ENCODE results near the gene SLC35G1.

The SLC35G1 gene, protein sequence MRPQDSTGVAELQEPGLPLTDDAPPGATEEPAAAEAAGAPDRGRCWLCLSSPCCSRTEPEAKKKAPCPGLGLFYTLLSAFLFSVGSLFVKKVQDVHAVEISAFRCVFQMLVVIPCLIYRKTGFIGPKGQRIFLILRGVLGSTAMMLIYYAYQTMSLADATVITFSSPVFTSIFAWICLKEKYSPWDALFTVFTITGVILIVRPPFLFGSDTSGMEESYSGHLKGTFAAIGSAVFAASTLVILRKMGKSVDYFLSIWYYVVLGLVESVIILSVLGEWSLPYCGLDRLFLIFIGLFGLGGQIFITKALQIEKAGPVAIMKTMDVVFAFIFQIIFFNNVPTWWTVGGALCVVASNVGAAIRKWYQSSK

DNA sequence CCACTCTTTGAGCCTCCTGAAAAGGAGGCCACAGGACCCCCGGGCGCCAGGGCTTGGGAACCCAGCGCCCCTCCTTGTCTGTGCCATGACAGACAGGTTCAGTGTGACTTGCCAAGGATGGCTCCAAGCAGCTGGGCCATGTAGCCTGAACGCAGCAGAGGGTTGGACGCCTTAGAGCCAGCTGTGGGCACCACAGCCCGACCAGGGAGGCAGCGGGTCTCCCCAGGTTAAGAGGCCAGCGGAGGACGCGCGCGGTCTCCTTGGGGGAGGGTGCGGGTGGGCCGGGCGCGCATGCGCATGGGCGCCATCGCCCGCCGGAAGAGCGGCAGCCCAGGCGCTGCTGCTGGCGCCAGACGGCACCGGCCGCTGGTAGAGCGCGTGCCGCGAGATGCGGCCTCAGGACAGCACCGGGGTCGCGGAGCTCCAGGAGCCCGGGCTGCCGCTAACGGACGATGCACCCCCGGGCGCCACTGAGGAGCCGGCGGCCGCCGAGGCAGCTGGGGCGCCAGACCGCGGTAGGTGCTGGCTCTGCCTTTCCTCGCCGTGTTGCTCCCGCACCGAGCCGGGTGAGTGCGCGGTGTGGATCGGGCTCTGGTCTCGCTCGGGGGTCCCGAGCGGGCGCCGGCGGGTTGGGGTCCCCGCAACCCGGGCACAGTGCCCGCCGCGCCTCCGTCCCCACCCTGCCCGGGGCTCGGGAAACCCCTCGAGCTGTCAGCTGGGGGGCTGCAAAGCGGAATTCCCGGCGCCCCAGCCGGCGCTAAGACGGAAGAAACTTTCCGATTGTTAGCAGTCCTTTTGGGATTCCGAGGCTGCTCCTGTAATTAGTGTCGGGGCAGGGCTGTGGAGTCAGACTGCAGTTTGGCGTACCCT is at the start of gene SLC35G1:
Gene SLC35G1, plus strand, starts transcription at position 333 of the 870 bp plus-strand sequence. Its CDS starts 56 bp downstream, at position 389.
- peak in 13 of 14 donors; percentile 14 to 83 (median 50) for DNase-seq

DNA sequence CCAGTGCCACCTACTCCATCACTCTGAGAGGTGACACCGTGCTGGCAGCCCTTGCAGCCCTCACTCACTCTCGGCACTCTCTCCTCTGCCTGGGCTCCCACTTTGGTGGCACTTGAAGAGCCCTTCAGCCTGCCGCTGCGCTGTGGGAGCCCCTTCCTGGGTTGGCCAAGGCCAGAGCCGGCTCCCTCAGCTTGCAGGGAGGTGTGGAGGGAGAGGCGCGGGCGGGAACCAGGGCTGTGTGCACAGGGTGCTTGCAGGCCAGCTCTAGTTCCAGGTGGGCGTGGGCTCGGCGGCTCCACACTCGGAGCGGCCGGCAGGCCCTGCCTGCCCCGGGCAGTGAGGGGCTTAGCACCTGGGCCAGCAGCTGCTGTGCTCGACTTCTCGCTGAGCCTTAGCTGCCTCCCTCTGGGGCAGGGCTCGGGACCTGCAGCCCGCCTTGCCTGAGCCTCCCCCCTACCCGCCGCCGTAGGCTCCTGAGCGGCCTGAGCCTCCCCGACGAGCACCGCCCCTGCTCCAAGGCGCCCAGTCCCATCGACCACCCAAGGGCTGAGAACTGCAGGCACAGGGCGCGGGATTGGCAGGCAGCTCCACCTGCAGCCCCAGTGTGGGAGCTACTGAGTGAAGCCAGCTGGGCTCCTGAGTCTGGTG is 48.7 kb upstream of the SLC35G1 start:
- no peak for DNase-seq

DNA sequence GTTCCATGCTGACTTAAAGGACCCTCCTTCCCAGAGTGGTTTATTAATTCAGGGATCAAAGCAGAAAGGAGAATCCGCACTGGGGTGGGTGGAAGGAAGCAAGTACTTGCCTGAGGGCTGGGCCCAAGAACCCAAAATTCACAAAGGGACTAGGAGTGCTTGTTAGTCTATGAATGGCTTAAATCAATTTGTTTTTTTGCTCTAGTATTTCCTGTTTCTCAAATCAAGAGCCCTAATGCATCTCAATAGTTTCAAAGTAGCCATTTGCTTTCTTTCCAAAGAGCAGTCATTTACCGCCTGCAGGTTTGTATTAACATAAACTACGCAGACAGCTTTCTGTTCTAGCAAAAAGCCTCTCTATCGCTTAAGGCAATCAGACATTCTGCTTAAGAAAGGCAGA is 44.2 kb upstream of the SLC35G1 start:
- no peak for DNase-seq

DNA sequence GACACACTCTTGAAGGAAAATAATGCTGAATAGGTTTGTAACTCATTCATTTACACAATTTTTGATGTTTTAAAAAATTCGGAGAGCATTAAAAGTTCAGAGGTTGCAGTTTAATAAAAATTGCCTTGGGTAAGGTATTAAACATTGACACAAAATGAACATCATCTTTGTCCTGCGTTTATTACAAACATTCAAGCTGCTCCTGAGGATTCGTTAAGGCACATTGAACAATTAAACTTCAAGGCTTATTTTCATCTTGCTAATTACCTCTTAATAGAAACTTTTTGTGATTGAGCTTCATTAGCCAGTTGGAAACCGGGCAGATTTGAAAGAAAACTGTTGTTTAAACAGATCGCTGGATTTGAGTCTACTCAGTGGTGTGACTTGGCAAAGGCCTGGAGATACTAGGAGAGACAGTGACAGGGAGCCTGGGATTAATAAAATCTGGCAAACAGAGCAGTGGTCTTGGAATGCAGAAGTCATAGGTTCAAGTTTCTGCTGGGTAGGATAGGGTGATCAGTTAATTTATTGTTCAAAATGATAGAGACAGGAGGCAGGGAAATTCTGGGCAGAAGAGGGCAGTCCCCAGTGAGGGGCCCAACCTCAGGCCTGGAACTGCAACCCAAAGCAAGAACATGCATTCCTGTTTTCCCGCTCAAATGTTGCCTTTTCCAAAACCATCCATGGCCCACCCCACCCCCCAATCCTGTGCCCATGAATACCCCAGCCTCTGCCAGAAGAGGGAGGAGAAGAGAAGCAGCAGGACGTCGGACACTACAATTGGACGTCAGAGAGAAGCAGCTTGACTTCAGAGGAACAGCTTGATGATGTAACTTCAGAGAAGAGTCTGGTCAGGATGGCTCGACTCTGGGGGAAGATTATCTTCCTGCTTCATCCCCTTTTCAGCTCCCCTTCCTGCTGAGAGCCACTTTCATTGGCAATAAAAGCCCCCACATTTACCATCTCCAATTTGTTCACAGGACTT is 43.5 kb upstream of the SLC35G1 start:
- no peak for DNase-seq

DNA sequence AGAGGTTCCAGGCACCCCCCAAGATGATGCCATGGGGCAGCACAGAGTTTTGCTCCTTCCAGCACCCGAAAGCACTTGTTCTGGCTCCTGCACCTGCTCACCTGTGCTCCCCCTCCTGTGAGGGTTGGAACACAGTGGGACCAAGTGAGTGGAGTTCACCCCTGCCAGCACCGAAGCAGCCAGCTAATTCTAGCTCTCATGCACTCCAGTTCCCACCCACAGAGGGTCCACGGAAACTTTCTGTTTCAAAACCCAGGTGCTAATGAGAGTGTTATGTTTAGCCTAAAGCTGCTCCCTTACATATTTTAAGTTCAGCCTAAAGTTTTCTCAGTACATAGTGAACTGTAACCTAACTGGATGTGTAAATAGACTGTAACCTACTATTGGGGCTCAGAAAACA is 42.6 kb upstream of the SLC35G1 start:
- DNase-seq, result no peak

DNA sequence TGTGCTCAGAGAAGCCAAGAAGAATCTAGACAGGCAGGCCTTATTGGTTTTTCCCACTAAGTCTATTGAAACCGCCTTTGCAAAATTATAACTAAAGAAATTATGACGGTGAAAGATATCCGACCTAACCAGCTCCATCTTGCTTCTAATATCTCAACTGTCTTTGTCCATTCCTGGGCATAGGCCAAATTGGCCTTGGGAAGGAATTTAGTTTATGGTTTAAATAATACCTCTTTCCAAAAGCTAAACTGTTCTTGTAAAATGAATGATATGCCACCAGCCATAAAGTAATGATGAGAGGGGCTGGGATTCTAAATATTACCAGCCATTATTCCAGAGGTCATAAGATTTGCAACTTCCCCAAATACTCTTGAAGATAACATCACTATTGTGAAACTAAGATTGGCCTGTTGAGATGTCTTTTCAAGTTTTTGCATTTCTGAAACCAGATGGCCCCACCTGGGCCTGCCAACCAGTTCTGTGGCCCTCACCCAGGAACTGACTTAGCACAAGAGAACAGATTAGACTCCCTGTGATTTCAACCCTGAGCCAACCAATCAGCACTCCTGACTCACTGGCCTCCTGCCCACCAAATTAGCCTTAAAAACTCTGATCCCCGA is 41.2 kb upstream of the SLC35G1 start:
- DNase-seq, result no peak

DNA sequence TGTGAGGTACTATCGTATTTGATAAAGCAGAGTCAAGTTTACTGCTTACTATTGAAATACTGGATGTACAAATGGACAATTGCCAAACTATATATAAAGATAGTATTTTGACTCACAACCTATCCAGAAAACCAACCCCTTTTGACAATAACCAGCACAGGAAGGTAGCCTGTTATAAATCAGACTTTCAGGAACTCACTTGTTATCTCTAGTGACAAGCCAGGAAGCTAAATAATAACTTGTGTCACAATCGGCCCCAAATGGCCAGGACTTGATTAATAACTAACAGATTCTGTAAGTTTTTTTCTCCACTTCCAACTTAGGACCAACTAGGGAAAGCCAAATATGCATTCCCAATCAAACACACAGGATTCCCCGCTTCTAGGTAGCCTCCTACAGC is 38.8 kb upstream of the SLC35G1 start:
- no peak for DNase-seq

DNA sequence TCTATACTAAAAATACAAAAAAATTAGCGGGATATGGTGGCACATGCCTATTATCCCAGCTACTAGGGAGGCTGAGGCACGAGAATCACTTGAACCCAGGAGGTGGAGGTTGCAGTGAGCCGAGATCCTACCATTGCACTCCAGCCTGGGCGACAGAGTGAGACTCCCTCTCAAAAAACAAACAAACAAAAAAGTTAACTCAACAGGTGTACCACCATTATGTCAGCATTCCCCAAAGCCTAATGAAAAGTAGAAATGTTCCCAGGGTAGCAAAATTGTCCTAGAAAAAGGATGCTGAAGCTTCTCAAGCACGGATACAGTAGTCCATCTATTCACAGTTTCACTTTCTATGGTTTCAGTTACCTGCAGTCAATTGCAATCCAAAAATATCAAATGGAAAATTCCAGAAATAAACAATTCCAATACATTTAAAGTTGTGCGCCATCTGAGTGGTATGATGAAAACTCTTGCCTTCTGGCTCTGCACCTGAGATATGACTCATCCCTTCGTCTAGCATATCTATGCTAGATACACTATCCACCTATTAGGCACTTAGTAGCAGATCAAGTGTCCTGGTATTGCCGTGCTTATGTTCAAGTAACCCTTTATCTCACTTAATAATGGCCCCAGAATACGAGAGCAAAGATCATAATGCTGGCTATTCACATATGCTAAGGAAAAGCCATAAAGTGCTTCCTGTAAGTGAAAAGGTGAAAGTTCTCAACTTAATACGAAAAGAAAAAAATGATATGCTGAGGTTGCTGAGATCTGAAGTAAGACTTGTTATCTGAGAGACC is 37.2 kb upstream of the SLC35G1 start:
- DNase-seq, result no peak

DNA sequence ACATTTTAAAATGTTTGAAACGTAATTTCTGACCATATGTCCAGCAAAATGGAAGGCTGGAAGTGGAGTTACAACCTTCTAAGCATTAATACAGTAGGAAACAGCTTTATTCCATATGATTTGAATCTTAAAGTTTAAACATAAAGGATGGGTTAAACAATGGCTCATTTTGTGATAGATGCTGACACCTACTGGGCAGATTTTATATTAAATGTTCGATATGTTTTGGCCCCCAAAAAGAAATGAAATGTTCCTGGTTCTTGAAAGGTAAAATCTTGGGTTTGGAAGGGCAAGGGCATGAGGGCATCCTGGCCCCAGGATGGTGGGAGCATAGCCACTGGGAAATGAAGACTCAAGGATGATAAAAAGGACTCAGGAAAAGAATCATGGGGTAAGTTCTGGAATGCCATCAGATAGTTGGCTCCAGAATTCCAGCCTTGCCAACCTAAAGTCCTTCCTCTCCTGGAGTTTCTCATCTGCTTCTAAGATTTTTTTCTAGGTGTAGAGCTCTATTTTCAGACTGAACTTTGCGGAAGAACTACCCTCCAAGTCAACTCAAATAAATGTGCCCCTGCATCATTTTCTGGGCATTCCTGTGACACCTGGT is 34.6 kb upstream of the SLC35G1 start:
- no peak for DNase-seq

DNA sequence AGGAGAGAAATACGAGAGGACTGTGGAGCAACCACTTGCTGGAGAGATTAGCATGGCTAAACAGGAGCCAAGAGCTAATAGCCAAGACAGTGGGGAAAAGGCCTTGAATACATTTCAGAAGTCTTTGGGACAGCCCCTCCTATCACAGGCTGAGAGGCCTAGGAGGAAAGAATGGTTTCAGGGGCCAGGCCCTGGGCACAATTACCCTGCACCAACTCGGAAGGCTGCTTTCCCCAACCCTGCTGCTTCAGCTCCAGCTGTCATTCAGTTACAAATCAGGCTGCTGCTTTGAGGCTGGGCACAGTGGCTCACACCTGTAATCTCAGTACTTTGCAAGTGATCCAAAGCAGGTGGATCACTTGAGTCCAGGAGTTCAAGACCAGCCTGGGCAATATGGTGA is 32.0 kb upstream of the SLC35G1 start:
- DNase-seq, result no peak

DNA sequence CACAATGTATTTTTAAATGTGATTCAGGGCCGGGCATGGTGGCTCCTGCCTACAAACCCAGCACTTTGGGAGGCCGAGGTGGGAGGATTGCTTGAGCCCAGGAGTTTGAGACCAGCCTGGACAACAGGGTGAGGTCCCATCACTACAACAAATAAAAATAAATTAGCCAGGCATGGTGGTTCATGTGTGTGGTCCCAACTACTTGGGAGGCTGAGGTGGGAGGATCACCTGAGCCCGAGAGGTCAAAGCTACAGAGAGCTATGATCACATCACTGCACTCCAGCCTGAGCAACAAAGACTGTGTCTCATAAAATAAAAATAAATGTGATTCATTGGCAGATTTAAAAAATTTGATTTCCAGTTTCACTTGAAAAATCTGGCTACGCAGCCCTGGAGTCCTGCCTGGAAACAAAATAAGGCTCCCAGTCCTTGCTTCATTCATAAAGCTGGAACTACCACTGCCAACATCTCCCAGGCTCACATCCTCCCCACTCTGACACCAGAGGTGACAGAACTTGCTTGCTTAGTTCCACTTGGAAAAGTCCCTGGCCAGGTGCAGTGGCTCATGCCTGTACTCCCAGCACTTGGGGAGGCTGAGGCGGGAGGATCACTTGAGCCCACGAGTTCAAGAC is 27.9 kb upstream of the SLC35G1 start:
- no peak for DNase-seq

DNA sequence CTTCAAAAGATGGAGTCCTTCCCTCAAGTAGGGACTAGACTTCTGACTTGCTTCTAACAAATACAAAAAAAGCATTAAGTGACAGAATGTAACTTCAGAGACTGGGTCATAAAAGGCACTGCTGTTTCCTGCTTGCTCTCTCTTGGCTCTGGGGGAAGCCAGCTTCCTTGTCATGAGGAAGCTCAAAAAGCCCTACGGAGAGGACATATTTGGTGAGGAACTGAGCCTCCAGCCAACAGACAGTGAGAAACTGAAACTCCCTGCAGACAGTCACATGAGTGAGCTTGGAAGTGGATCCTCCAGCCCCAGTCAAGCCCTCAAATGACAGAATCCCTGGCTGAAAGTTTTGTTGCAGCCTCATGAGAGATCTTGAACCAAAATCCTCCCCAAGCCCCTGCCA is 26.3 kb upstream of the SLC35G1 start:
- no peak for DNase-seq

DNA sequence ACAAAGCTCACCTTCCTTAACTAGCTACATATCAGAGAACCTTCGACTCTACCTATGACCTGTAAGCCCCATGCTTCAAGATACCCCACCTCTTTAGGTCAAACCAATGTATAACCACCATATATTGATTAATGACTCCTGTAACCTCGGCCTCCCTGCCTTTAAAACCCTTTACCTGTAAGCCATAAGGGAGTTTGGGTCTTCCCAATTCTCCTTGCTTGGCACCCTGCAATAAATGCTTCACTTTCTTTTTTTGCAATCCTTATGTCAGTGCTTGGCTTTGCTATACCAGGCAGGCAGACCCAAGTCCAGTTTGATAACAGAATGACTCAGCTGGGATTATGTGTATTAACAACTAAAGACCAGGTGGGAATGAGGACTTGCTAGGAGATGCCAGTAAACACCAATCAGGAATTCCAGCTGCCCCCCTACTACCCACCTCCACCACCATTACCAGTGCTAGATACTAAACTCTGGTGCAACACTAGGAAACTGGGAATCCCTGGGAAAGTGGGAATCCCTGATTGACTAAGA is 22.0 kb upstream of the SLC35G1 start:
- no peak for DNase-seq

DNA sequence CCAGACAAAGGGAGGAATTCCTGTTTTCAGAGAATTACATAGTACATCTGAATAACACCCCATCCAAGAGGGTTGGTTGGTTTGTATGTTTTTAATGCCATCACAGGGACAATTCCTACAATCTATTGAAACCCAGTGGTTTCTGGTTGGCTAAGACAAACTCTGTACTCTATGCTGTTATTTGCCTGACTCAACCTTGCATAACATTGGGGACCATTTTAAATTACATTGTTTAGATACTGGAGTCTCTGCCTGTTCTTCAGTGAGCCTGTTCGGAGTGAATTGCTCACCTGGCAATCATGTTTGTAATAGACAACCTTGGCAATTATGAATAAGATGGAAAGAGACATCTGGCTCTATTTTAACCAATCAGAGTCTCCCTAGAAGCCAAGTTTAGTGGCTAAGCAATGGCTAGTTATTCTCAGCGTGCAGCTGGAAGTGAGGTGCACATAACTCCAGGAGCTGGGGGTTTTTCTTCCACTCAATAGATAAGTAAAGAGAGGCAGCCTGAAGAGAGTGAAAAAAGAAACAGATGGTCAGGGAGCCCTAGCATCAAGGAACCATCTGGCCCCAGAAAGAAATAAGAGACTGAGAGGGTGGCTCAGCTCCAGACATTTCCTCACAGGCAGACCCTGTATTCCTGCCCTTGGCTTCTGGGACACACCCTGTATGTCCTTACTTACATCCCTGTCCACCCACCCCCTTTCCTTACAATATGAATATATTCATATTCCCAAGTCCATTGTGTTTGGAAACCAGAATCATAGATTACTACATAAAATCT is 21.2 kb upstream of the SLC35G1 start:
- no peak for DNase-seq

DNA sequence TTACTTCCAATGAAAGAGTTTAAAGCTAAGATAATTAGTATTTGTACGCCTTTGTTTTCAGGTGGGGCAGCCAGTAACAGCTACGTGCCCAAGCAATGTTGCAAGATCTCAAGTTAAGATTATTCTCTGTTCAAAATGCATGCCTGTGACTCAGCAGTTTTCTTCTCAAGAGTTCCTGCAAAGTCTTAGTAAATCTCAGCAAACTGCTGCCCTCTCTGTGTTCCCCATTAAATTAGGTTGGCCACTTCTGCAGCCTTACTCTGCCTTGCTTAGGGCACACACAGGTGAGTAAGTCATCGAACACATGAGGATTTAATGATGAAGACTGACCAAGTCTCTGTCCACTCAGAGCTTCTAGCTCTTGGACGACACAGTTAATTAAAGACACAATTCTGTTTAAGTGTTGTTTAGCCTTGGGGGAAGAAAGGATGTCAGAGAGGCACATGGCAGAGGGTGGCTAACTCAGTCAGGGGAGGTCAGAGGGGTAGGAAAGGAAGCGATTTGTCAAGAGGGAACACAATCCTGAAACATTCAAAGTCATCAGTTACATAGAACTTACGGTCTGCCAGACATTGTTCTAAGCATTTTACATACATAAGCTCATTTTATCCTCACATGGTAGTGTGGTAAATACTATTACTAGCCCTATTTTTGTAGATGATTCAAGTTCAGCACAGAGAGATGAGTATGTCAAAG is 20.2 kb upstream of the SLC35G1 start:
- no peak for DNase-seq

DNA sequence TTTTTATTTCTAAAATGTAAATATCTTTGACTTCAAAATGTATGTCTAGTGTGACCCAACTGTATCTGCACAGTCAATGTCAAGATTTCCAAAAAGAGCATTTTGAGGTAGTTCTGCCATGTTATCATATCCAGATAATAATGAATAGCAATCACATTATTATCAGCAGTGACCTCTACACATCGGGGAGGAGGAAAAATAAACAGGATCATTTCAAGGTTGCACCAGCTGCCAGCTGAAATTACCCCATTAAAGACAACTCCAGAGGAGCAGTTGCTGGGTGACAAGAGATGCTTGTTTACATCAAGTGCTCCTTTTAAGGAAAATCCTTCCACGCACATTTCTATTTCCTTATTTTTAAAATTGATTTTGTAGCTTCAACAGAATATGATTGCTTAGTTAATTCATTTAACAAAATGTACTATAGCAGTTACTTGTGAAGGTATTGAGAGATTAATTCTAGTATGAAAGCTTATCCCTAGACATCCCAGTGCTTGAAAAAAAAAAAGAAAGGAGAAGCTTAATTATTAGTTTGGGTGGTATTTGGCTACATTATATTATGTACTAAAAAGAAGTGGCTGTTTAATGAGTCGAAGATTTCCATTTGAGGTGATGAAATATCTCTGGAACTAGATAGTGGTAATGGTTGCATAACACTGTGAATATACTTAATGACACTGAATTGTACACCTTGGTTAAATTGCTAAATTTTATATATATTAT is 19.3 kb upstream of the SLC35G1 start:
- no peak for DNase-seq

DNA sequence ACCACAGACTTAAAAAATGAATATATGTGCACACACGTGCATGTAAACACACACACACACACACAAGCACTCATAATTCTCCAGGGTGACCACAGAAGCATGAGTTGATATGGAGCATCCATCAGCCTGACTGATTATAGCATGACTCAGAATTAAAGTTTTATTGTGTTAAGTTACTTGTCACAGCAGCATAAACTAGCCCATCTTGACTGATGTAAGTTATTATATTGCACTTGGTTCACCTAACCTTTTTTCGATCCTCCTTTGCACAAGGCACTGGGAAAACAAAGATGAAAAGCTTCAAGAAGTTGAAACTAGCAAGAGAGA is 18.8 kb upstream of the SLC35G1 start:
- no peak for DNase-seq

All from C1 segment of cervical spinal cord (tissue), 14 donors.